HG03025 (cell line): ENCODE measurements around the gene NCEH1.
A peak's percentile ranks its signal among the peaks of the same experiment; 100 is the strongest.
"Not testable (repeated sequence)": the region's sequence is repeated elsewhere in the genome, so short reads cannot be mapped to it uniquely, and the experiment has no call there.

Experiments used
- ATAC-seq: cut with Tn5 transposase; IDR thresholded peaks from one replicate; pipeline ENCODE4 v1.9.1; 2021; ENCODE audit warnings: mild to moderate bottlenecking, moderate library complexity; ENCODE audit not compliant: unreplicated experiment, low FRiP score

NCEH1 gene

DNA sequence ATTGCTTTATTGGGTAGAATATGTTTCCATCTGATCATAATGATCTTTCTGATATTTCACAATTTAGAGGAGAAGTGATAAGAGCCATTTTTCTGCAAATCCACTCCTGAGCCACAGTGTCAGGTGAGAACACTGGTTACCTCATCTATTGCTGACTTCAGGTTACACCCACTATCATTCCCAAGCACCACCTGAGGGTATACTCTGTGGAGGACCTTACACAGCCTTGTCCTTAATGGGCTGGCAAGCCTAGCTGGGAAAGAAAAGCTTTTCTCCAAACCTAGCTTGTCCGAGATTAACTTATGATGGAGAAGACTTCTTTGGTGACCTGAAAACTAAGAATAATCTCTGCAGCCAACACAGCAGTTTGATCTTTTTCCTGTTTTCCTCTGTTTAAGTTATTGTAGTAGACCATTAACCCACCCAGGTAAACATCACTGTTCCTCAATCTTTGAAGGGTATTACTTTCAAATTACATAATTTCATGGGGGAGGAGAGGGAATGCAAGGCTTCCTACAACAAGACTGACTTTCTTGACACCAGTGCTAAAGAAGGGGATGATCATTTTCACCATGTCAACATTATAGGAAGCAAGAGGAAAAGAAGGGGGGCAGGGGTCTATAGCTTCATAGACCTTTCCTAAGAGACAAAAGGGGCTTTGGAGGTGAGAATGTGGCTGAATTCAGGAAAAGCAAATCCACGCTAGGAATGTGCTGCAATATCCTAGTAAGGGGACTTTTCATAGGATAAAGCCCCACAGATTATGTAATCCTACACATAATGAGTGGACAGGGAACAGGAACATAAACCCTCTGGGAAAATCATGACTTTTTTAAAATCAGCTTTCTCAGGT lies 1.7 kb downstream of the NCEH1 start:
- no peak for ATAC-seq

DNA sequence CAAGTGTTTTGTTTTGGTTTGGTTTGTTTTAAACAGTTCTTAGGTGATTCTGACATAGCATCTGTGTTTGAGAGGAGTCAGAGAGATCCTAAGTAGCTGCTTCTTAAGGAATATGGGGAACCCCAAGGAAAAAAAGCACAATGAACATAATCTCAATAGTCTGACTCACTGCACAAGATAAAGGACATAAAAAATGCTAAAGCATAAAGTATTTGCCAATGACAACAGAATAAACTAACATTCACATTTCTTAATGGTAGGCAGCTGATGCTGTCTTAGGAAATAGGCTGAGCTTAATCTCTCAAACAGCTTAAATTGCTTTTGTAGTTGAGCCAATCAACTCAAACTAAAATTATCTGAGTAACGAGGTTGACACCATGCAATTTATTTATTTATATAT lies 2.9 kb downstream of the NCEH1 start:
- no peak for ATAC-seq

DNA sequence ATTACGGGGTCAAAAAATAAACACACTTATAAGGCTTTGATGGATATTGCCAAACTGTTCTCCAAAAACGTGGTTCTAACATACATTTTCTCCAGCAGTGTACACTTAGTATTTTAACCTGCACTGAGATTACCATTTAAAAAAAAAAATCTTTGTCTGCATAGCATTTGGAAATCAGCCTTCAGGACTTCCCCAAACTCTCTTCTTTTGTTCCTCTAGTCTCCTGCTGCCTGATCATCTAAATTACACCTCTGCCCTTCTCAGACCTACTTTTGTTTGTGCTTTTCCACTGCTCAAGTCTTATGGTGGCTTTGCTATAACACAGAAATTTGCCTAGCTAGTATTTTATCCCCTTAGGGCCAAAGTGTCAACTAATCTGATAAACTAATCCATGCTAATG lies 3.8 kb downstream of the NCEH1 start:
- no peak for ATAC-seq

DNA sequence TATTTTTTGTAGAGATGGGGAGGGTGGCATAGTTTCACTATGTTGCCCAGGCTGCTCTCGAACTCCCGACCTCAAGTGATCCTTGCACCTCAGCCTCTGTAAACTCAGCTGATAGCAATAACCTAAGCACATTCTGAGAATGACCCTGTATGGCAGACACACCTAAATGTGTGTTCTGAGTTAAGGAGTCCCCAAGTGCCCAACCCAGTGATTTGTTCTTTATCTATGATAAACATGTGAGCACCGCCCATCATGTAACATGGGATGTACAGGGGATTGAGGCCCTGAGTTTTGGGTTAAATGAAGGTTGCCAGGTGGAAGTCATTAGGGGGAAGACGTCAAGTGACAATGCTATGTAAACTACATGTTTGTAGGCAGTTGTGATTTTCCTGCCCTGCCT lies 5.7 kb downstream of the NCEH1 start:
- ATAC-seq: no peak

DNA sequence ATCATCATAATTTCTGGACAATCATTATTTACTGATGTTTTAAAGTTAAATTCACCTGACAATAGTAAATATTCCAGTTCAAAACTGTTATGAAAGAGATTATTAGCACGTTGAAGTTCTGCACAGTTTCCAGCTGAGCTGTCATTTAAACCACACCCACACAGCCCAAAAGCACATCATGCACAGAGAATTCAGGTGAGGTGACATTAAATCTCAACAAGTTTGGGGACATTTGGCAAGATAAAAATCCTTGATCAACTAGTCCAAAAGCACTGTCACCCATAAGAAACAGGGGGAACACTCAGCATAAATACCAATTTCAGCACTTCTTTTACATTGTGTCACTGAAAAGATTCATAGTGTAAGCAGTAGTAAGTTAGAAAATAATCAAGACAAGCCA lies 6.9 kb downstream of the NCEH1 start:
- no peak for ATAC-seq

DNA sequence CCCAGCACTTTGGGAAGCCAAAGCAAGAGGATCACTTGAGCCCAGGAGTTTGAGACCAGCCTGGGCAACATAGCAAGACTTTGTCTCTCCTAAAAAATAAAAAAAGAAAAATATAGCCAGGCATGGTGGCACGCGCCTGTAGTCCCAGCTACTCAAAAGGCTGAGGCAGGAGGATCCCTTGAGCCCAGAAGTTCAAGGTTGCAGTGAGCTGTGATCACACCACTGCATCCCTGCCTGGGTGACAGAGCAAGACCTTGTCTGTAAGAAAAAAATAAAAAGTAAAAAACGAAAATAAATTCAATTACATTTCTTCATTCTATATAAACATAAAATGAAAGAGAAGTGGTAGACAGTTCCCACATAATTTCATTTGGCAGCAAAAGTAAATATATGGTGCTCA lies 8.1 kb downstream of the NCEH1 start:
- ATAC-seq: not testable (repeated sequence)

DNA sequence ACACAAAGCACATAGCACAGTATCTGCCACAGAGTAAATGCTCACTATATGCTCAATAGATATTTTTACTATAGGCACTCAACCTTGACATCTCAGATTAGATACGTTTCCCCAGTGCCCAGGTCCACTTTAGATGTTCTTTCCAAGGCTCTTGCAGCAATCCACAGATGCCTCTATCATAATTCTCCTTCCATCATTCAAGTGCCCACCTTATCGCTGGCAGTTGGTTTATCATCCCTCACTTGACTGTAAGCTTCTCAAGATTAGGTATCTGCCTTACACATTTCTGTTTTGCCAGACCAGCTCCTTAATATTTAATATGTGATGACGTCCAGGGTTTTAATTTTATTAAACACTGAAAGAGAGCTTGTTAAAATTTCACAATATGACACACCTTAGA lies 8.6 kb downstream of the NCEH1 start:
- ATAC-seq: no peak

DNA sequence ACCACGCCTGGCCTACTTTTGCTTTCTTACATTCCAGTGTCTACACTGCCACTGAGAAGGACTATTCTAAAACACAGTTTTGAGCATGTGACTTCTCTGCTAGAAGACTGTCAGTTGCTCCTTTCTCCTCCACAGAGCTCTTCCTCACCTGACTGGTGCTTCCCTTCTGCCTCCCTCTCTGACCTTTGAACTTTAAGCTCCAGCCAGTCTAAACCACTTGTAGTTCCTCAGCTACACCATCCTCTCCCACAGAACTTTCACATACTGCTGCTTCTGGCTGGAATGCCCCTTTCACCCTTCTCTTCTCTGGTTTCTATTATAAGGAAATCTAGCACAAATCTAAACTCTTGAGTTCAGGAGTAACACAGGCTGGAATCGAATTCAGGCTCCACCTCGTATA lies 9.1 kb downstream of the NCEH1 start:
- ATAC-seq: no peak

DNA sequence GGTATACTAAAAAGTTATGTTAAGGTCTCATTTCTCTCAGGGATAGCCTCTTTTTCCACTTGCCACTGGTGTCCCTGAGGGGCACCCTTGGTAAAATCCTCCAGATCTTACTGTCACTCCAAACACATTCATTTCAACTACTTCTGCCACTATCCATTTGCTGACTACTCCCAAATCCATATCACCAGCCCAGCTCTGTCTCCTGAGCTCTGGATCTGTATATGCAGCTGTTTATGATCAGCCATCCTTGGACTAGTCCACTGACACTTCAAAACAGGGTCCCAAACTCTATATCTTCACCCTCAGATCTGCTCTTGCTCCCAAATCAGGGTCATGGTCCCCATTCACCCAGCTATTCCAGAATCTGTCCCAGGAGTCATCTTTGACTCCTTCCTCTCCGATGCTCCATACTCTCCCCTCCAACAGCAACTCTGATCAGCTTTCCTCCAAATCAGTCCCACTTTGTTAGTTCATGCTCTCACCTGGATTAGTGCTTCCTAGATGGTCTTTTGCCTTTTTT lies 9.9 kb downstream of the NCEH1 start:
- ATAC-seq: no peak

DNA sequence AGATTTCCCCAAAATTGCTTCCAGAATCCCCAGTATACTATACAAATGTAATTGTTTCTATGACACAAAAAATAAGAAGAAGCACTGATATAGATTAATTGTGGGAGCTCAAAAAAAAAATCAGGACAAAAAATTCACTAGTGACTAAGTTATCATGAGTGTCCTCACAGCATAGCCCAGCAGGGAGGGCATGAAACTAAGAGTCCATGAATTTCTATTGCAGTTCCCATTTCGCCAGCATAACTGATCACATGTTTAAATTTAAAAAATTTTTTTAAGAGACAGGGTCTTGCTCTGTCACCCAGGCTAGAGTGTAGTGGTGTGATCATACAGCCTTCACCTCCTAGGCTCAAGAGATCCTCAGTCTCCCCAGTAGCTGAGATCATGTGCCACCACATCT lies 10.6 kb downstream of the NCEH1 start:
- ATAC-seq: no peak

DNA sequence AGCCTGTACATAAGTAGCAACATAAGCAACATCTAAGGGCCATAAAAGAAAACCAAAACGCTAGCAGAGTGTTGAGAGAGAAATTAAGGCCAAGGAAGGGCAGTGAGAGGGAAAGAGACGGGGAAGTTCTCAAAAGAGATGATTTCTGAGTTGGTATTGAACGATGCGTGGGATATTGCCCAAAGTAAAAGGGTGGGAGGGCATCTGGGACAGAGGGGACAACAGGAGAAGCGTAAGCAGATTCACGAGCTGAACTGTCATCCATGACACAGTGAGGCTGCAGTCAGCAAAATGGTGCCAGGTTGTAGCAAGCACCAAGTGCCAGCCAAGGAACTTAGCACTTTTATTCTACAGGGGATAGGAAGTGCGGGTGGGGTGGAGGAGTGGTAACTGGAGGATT lies 11.8 kb downstream of the NCEH1 start:
- no peak for ATAC-seq

DNA sequence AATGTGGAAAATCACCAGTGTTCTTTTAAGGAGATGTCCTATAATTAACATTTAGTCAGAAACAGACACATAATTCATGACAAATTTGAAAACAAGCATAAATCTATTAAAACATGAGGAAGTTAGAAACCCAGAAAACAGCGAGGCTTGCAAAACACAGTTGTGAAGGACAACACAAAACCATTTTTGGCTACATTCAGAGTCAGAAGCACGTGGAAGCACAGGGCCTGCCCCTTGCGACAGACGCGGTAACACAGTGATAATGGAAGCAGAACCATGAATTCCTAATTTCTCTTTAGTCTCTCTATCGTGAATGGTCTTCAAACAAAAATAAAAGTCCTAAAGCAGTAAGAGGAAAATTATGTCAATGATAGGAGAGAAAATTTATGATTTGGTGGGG lies 12.2 kb downstream of the NCEH1 start:
- ATAC-seq: no peak

DNA sequence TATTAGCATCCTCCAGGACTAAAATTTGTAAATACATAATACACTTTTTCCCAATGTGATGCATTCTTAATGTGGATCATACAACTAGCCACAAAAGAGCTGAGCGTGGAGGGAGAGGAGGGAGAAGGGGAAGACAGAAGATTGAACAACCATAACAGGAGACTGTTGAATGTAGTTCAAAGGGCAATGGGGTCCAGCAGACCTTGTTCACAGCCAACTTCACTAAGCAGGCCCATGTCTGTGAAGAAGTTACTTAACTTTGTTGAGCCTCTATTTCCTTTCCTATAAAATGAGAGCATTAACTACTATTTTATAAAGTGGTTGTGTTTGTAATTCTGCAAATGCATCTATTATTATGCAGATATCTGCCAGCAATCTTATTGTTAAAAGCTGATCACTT lies 13.3 kb downstream of the NCEH1 start:
- ATAC-seq: no peak

DNA sequence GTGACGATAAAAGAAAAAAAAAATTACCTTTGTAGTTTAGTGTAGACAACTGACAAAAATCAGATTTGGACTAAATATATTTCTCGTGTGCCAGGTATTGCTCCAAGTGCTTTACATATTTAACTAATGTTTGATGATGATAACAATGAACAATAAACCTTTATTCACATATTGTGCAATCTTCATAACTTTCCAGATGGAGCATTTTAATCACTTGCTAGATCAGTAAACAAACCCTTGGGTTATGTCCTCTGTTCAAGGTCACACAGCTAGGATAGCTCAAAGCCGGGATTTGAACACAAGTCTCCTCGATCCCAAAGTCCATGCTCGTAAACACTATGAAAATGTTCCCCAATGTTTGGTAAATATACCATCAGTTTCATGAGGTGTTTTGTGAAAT lies 14.5 kb downstream of the NCEH1 start:
- no peak for ATAC-seq

DNA sequence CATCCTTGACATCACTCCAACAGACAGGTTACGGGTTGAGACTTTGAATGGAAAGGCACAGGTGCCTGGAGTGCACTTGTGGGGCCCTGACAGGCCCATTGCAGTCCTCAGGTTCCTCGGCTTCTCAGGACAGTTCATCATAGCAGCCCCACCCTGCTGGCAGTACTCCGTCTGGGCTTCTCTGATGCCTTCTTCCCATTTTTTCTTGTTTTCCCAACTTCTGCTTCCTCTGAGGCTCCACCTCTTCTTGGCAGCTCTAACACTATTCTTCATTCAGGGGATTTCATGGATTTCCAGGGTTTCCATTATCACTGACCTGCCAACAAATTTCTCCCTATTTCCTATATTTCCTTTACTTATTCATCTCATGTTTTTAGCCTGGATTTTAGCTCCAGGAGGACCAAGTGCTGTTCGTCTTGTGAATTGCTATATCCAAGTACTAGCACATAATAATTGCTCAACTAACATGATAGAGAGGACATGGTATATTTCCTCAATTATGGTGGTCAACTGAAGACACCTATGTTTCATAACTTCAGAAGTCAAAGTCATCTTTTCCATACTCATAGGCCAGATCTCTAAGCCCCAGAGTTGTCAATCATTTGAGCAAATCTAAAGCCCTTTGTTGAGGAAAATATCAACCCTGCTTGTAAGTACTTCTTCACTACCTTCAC lies 16.2 kb downstream of the NCEH1 start:
- no peak for ATAC-seq

DNA sequence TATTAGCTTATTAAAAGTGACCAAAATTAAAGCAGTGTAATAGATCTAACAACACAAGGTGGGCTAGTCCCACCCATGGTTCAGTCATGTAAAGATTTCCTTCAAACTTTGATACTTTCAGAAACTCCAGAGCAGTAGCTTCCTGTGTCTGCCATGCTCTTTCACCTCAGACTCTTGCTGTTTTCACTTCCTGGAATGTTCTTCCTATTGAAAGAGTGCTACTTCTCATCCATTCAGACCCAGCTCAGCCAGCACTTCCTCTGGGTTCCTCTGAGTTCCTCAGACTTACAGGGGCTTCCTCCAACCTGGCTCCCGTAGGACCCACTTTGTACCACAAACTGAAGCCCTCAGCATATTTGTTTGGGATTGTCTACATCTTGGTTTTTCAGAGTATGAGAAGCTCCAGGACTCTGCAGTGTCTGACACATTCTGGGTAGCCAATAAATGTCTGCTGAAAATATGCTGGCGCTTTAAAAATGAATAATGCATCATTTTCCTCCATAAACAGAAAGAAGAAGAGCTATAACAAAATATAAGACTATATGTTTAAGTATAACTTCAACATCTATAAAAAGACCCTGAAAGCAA lies 18.0 kb downstream of the NCEH1 start:
- peak; percentile 81 for ATAC-seq

DNA sequence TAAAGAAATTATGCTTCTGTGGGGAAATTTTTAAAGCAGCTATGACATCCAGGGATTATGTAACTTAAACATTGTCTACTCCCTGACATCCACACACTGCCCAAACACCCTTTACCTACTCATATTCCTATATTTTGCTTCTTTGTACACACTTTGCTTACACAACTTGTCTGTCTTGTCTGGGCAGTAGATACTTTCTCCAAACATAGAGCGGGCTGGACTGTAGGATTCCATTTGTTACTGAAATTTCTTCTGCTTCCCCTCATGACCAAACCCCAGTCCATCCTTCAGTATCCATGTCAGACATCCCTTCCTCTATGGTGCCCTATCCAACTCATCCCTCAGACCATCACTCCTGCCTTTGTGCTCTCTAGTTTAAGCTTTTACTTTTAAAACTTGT lies 19.9 kb downstream of the NCEH1 start:
- ATAC-seq: no peak

DNA sequence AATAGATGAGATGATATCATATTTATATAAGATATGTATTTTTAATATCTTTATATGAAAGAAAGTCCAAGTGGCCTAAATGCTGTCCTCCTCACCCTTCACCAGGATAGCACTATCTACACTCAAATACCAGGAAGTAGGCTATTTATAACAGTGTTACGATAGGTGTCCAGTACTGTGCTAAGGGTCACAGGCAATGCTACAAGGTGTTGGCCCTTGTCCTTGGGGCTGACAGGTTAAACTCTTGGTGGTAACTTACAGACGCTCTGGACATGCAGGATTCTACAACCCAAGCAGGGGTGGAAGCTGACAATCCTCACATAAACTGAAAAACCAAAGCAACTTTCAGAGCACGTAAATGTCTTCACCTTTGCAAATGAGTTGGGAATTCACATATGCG lies 22.3 kb downstream of the NCEH1 start:
- no peak for ATAC-seq

DNA sequence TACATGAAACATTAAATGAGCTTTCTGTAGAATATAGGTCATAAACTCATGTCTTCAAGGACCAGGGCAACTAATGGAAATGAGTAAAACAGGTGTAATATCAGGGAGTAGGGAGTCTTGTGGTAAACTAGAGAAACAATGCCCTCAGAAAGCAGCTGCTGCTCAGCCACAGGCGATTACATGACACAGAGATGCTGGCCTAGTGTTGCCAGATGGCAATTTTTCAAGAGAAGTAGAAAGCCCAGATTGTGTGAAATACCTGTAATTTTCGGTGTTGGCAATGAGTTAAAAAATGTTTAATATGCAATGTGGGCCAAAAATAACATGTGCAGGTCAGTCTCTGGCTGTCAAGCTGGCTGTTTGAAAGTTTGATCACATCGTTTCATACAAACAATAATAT lies 23.4 kb downstream of the NCEH1 start:
- ATAC-seq: no peak

DNA sequence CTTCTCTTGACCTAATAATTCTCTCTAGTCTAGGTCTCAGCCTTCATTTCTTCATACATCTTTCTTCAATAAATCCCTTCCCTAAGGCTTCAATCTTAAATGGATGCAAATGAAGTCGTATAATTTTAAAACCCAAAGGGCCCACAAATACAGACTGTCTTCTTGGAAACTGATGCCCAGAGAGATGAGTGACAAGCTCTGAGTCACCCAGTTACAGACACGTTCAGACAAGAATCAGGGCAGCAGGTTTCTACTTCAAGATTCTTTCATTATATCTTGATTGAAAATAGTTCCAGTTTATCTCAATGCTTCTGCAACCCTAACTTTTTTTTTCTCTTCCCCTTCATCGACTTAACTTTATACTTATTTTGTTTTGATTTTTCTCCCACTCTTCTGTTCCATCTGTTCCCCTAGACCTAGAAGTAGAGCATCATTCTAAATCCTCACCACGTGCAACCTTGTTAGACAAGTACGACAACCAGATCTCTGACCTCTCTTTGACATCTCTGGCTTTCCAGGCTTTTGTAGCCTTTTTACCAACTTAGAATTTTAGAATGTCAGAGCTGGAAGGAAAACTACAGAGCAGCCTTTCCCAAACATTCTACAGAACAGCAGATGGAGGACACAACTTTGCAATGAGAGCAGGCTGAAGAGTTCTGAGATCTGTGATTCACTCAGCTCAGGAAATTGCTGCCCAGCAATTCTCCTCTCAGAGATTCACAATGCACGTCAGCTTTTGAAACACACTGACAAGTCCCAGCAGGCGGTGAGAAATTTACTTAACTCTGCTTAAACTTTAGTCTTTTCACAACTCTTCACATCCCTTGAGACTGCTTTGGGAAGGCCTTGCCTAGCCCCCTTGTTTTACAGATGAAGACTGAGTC lies 25.3 kb downstream of the NCEH1 start:
- ATAC-seq: no peak

DNA sequence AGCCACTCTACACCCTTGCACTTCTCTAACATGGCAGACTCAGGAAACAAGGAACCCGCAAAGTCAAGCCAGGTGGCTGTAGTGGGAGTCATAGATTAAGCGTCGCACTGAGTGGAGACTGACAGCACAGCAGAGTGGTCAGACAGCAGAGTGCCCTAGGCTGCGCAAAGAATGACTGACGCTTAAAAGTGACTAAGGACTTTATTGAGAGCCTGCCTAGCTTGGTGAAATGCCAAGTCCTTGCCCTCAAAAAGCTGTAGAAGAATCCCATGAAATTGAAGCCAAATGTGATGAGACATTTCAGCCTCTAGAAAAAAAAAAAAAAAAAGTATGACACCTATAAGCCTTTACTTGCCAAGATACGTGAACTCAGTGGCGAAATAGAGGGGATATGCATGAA lies 30.2 kb downstream of the NCEH1 start:
- no peak for ATAC-seq
